Fibroblast of mammary gland (primary cell): ENCODE results near the gene CD63.

ENCODE experiments used
- DNase-seq: peaks from one replicate; pipeline ENCODE4 v3.0.0-alpha.2; 2010; ENCODE audit warnings: low read depth
- H3K4me3 ChIP-seq: 2 replicates; pipeline ENCODE4 v1.5.1; 2011; ENCODE audit warnings: low read depth, mild to moderate bottlenecking, low read length, moderate library complexity; ENCODE audit not compliant: control insufficient read depth
- TF ChIP-seq, protein P1 (sequence below): conservative IDR thresholded peaks from 2 replicates; pipeline ENCODE4 v1.5.1; 2011; ENCODE audit warnings: low read depth, low read length, inconsistent platforms; ENCODE audit not compliant: control insufficient read depth, insufficient read depth

The CD63 gene

DNA sequence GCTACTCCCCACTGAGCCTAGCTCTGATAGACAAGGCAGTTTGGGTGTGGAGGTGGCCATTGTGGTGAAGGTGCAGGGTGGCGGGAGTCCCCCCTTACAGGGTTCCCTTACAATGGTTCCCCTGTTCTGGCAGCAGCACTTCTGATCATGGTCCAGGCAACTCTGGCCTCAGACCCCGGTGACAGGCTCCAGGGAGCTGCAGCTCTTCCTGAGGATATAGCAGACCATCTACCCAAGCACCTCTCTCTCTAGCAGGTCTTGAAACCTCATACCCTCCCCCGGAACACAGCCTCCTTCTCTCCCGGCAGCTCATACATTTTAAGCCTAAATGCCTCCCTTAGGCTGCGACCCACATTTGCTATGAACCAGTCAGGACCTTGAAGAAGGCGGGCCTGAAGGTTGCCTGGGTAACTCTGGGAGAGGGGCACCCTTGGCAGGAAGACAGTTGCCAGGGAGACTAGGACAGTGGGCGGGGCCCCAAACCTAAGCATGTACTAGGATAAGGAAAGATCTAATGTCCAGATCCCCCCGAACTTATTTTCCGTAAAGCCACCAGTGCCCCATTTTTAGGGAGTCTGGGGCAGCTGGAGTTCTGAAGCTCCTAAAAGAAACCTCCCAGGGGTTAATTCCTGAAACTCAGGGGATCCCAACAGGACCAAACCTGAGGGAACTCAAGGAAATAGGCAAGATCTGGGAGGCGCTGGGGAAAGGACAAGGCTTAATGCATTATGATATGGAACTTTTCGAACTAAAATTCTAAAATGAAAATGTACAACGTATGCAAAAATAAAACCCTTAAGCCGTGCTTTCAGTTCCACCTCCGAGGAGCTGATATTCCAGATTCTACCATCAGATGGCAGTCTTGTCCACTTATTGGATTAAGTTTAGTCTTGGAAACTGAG, 9.6 kb upstream of the CD63 start:
- TF ChIP-seq, protein P1, sequence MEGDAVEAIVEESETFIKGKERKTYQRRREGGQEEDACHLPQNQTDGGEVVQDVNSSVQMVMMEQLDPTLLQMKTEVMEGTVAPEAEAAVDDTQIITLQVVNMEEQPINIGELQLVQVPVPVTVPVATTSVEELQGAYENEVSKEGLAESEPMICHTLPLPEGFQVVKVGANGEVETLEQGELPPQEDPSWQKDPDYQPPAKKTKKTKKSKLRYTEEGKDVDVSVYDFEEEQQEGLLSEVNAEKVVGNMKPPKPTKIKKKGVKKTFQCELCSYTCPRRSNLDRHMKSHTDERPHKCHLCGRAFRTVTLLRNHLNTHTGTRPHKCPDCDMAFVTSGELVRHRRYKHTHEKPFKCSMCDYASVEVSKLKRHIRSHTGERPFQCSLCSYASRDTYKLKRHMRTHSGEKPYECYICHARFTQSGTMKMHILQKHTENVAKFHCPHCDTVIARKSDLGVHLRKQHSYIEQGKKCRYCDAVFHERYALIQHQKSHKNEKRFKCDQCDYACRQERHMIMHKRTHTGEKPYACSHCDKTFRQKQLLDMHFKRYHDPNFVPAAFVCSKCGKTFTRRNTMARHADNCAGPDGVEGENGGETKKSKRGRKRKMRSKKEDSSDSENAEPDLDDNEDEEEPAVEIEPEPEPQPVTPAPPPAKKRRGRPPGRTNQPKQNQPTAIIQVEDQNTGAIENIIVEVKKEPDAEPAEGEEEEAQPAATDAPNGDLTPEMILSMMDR, result peak; percentile 75
- H3K4me3 ChIP-seq, result peak overlapping the region; percentile 69
- DNase-seq, result peak; percentile 84

DNA sequence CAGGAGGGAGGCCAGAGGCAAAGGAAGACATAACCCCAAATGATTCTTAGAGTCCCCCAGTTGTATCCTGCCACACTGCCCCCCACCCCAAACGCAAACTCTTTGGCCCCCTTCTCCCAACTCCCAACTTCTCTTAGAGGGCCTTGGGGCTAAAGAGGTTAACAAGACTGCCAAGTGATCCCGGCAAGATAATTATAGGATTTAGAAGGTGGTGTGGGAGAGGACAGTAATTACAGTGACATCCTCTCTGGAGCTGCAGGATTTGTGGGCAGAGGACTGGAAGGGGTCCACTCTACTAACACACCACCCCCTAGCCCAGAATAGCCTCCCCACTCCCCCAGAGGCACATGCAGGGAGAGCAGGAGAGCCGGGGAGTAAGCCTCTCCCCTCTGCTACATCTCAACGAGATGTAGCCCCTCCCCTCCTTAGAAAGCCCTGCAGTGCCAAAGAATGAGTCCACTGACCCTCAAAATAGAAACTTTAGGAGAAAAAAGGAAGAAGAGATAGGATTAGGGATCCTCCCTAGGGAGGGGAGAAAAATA, 8.8 kb upstream of the CD63 start:
- TF ChIP-seq, protein P1, result no peak
- no peak overlapping the region for H3K4me3 ChIP-seq
- no peak for DNase-seq

DNA sequence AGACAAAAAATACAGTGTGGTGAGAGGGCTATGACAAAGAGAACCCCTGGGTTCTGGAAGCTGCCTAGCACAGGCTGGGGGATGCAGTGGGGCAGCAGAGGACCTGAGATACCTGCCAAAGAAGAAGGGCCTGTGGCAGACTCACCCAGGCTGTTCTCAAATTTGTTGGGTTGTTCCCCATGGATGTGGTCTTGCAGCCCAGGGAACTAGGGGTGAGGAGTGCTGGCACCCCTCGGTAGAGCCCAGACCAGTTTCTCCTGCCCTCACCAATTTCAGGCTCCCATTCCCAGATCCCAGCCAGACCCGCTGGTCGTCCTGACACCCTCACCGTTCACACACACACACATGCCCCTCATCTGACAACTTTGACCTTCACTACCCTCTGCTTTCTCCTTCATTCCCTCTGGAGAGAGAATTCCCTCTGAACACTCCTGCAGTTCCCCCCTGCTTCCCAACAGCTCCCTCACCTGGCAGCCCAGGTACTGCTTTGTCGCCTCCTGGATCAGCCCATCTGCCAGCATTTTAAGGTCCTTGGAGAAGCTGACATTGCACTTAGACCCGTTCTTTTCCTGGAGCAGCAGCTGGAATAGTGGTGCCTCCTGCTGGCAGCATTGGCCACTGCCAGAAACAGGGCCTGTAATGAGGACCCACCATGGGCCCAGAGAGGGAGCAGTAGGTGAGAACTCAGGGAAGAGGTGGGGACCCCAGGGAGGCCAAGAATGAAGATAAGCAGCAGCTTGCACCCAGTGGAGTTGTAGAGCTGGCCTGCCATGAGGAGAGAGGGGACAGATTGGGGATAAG, 8.2 kb upstream of the CD63 start:
- TF ChIP-seq, protein P1, result peak; percentile 97
- DNase-seq, result peak; percentile 77
- no peak overlapping the region for H3K4me3 ChIP-seq

DNA sequence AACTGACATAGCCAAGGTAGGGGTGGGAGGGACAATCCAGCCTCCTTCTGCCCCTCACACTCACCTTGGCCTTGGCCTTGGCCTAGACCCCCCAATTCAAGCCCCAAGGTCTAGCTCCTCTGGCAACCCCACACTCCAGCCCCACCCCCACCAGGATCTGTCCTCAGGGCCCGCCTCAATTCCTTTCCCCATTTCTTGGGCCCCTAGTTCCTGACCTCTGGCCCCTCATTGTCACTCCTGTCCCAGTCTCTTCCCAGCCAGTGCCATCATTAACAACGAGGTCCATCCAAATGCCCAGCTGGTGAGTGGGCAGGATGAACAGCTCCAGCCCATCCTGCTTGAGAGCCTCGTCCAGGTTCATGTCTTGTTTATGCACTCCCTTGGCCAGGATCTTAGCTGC, 7.3 kb upstream of the CD63 start:
- H3K4me3 ChIP-seq, result no peak overlapping the region
- no peak for DNase-seq
- TF ChIP-seq, protein P1, result no peak

DNA sequence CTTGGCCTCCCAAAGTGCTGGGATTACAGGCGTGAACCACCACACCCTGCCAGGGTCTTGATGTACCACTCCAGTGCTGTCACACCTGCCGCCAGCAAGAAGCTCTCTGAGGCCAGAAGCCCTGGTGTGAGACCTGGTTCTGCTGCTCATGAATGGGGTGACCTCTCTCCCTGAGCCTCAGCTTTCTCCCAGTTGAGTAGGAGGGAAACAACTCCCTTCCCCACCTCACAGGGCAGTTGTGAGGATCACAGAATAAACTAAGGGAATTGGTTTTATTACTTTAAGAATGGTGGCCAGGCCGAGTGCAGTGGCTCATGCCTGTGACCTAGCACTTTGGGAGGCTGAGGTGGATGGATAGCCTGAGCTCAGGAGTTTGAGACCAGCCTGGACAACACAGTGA, 5.8 kb upstream of the CD63 start:
- no peak for DNase-seq
- no peak overlapping the region for H3K4me3 ChIP-seq

DNA sequence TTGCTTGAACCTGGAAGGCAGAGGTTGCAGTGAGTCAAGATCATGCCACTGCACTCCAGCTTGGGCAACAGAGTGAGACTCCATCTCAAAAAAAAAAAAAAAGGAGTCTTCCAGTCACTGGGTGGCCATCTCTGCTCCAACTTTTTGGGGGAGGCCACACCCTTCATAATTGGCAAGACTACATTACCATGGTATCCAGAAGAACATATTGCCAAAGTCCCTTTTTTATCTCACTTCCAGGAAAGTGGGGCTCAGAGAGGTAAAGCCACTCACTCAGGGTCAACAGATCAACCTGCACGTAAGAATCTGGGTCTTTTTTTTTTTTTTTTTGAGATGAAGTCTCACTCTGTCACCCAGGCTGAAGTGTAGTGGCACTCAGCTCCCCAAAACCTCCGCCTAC, 5.0 kb upstream of the CD63 start:
- no peak overlapping the region for H3K4me3 ChIP-seq
- TF ChIP-seq, protein P1, result no peak
- no peak for DNase-seq

More for the DNA sequence above, 5.8 kb upstream of the CD63 start:
- TF ChIP-seq, protein P1, result no peak
